Activated effector memory CD4-positive, alpha-beta T cell treated with anti-CD3 and anti-CD28 coated beads, Interleukin-2, amount 50 U/mL, for 16 hours (primary cell): ENCODE results near the gene PRRX1.

ENCODE experiments used
- DNase-seq: peaks from one replicate; pipeline ENCODE4 v3.0.0-alpha.2; 2020

Gene PRRX1

DNA sequence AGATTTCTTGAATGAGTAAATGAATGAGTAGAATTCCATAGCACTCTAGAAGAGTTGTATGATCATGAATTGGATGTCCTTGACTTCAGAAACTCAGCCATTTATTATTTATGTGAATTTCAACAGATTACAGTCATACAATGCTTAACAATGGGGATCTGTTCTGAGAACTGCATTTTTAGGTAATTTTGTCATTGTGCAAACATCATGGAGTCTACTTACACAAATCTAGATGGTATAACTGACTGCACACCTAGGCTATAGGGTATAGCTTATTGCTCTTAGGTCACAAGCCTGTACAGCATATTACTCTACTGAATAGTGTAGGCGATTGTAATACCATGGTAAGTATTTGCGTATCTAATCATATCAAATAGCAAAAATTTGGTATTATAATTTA is 59.6 kb downstream of the PRRX1 start:
- no peak for DNase-seq

DNA sequence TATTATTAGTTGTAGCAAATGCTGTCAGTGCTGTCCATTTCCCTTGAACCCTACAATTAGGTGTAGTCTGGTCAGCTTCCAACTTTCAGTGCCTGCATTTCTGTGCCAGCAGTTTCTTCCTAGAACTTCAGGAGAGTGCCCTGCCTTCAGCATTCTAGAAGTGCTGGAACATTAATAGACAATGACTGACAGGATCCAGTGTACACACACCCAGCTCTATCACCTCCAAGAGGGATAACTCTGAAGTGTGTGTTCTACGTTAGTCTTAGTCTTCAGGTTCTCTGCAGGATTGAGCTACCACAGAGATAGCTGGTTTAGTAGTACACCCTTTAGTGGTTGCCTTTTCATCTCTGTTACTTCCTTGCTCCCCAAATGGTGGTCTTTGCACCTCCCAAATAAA is 61.4 kb downstream of the PRRX1 start:
- no peak for DNase-seq

- DNase-seq: no peak
These were observed 64.0 kb downstream of the PRRX1 start for GRCh38 chr1:170727963-170728362.

GRCh38 chr1:170729225-170730002 is 65.5 kb downstream of the PRRX1 start:
- no peak for DNase-seq

- DNase-seq: no peak
These were observed 66.1 kb downstream of the PRRX1 start for GRCh38 chr1:170730014-170730413.

DNA sequence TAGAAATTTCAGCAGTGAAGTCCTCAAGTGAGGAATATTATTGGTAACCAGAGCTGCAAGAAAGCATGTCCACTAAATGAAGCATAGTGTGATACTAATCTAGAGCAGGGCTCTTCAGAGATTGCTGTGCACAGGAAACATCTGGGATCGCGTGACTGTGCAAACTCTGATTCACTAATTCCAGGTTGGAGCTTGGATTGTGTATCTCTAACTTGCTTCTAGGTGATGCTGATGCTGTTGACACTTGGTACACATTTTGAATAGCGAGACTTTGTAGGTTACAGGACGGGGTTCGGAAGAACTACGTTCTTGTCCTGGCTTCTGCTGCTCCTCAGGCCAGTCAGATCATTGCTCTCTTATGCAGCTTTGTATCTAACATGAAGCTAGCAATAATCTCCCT is 66.5 kb downstream of the PRRX1 start:
- DNase-seq: no peak

GRCh38 chr1:170731566-170732251 is 67.8 kb downstream of the PRRX1 start:
- no peak for DNase-seq

GRCh38 chr1:170732252-170732588 is 68.3 kb downstream of the PRRX1 start:
- no peak for DNase-seq

- no peak for DNase-seq
These were observed 70.7 kb downstream of the PRRX1 start for GRCh38 chr1:170734412-170735175.

DNA sequence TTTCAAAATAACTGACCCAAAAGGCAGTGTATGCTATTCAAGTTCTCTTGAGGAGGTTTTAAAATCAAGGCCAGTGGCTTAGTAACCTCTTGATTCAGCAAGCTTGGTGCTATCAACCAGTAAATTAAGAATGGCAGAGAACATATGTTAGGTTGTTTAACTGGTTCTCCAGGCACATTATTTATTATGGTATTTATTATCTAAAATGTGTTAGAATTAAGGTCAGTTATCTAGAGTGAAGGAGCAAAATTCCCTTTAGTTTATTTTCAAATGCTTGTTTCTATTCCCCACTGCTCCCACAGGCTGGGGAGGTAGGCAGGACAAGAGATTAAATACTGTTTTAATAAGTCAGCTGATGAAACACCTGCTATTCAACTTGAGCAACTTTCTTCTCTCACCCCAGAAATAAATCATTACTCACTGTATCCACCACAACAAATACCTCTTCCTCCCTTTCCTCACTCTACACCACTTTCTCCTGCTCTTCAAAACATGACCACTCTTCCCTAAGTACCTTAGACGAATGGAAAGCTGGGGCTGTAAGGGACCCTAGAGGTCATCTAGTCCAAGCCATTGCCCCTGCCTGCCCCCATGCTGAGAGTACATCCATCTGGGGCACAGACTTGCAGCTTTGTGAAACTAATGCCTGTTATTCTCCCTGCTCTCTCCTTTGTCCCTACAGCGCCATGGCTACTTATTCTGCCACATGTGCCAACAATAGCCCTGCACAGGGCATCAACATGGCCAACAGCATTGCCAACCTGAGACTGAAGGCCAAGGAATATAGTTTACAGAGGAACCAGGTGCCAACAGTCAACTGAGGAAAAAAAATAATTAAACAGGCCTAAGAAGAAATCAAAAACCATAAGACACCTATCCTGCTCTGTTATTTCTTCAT is 71.7 kb downstream of the PRRX1 start:
- DNase-seq: no peak

DNA sequence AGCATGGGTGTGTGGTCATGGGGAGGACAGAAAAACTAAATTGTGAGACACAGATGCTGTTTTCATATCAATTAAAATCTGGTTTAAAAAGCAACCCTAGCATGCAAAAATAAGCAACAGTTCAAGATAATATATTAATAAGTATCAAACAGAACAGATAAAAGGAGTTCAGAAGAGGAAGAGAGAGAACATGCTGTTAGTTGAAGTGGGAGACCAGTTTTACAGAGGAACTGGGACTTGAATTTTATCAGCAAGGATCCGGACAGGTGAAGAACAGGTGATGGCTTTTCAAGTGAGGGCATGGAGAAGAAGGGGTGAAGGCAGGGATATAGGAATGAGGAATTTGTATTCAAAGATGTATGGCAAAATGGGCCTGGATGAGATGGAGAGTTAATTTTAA is 75.9 kb downstream of the PRRX1 start:
- DNase-seq: no peak

GRCh38 chr1:170741678-170742077 is 77.7 kb downstream of the PRRX1 start:
- DNase-seq: no peak

DNA sequence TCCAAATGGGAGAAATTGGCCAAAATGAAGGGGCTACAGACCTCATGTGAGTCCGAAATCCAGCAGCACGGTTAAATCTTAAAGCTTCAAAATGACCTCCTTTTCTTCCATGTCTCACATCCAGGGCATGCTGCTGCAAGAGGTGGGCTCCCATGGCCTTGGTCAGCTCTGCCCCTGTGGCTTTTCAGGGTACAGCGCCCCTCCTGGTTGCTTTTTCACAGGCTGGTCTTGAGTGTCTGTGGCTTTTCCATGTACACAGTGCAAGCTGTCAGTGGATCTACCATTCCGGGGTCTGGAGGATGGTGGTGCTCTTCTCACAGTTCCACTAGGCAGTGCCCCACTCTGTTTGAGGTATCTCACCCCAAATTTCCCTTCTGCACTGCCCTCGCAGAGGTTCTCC is 78.7 kb downstream of the PRRX1 start:
- DNase-seq: no peak

GRCh38 chr1:170743083-170743482 is 79.2 kb downstream of the PRRX1 start:
- no peak for DNase-seq

DNA sequence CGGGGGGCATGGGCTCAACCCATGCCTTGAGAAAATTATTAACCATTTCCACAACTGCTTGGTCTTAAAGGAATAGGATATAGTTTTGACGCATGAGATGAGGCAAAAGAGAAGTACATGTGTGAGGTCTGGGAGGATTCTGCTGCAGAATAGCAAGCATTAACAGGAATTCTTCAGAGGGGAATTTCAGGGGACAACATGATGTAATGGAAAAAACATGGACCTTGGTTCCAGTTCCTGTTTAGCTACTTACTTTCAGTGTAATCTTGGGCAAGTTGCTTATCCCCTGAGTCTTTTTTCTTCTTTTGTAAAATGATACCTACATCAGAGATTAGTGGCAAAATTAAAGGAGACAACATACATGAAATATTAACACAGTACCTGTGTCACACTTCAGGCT is 85.6 kb downstream of the PRRX1 start:
- DNase-seq: no peak

DNA sequence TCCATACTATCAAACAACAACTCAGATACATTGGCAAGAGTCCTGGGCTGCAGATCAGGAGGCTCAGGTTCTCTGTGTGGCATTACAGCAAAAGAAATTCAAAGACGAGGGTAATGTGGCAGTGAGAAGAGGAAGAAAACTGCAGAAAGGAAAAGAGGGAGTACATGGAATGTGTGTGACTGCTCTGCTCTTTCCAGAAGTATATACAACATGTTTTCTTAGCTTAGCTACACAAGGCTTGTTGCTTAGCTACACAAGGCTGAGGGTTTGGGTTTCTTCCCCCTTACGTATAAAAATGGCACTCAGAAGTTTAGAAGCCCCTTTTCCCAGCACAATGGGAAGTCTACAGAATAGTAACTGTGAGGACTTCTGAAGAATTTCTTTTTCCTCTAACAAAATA is 86.0 kb downstream of the PRRX1 start:
- DNase-seq: no peak

DNA sequence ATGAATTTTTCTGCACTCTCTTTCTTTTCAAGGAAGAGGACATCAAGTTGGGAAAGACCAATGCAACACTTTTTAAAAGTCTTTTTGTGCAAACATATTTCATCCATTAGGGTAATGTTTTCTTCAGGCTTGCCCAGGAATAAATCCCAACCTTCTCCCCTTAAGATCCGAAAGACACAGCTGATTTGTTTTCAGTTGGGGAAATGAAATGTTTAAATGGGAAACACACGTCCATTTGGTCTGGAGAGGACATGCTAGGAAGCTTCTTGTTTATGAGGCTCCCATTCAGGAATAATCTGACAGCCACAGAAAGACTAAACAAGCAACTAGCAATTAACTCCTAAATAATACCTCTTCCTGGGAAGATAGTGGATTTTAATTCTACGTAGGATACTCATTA is 91.9 kb downstream of the PRRX1 start:
- no peak for DNase-seq

DNA sequence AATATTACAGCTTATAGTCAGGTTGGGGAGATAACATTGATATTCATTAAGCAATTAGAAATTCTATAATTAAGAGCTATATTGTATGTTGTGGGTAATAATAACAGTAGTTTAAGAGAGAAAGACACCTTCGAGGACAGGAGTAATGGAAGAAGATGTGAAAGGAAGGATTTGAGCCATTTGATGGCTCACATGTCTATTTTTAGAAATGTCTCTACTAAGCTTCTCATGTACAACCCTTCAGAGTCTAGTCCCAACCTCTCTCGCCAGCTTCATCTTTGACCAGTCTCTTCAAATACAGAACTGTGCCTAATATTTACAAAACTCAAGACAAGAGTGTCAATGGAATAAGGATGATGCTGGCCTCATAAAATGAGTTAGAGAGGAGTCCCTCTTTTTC is 95.1 kb downstream of the PRRX1 start:
- no peak for DNase-seq

DNA sequence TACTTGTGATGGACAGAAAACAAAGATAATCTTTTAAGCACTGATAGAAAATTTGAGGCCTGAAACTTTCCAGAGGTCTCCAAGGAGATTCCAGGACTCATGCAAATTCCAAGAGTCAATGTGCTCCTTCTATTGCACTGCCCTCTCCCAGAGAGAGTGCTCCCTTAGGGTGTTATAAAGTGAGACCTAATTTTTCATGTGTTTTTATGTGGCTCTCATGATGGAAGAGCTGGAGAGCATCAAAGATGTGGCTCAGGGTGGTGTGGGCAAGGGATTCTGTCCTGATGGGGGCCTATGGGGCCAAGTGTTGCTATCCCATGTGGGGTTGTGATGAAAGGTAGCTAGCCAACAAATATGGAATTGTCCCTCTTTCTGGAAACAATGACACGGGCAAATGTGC is 101.3 kb downstream of the PRRX1 start:
- DNase-seq: no peak

GRCh38 chr1:170765712-170766330 is 101.9 kb downstream of the PRRX1 start:
- no peak for DNase-seq

DNA sequence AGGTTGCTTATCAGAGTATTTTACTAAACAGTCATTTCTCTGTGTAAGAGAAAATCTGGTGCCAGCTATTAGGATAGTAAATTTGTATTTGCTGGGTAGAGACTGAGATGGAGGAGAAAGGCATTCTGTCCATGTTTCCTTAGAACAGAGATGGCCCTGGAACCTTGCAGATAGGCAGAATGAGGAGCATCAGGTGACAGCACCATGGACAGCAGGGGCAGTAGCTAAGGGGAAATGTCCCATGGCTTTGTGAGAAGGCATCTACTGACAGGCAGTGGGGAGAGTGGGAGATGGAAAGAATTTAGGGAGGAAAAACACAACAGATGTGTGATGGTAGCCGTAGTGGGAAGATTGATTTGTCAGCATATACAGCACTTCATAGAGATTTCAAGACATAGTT is 105.0 kb downstream of the PRRX1 start:
- no peak for DNase-seq

DNA sequence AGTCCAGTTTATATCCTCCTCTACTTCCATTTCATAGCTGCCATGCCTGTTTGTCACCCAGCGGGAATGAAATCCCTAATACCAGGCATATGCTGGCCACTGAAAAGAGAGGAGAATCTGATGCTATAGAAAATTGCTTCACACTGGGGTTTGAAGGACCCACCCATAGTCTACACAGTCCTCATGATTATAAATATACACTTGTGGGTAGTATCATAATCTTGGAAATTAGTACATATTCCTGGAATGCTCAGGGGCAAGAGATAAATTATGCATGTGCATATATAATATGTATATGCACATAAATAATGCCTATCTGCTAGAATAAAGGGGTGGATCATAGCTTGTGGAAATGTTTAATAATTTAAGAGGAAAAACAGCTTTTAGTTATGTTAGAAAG is 105.8 kb downstream of the PRRX1 start:
- DNase-seq: no peak

DNA sequence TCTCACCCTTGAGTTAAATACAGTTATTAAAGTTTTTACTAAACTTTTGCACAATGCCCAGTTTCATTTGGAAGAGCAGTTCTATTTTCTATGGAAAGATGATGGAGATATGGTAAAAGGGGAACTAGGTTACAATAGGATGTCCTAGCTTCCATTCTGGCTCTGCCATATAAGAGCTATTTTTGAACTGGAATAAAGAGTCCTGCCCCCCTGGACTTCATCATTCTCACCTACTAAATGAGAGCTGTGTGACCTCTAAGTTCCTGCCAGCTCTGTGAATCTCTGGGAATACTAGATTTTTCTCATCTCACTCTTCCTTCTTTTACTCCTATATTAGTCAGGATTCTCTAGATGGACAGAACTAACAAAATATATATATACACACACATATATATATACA is 106.3 kb downstream of the PRRX1 start:
- DNase-seq: no peak
